GM18502 (cell line): ENCODE measurements around the gene FBXO27.
"Not testable (repeated sequence)": the region's sequence is repeated elsewhere in the genome, so short reads cannot be mapped to it uniquely, and the experiment has no call there.

Experiments
- ATAC-seq: cut with Tn5 transposase; IDR thresholded peaks from one replicate; pipeline ENCODE4 v1.9.1; 2021; ENCODE audit warnings: mild to moderate bottlenecking; ENCODE audit not compliant: unreplicated experiment, poor library complexity

The FBXO27 gene

DNA sequence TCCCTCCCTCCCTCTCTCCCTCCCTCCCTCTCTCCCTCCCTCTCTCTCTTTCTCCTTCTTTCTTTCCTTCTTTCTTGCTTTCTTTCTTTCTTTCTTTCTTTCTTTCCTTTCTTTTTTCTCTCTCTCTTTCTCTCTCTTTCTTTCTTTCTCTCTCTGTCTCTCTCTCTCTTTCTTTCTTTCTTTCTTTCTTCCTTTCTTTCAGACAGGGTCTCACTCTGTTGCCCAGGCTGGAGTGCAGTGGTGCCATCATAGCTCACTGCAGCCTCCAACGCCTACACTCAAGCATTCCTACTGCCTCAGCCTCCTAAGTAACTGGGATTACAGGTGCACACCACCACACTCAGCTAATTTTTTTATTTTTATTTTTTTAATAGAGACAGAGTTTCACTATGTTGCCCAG, 42.7 kb downstream of the FBXO27 start:
- ATAC-seq = not testable (repeated sequence)

DNA sequence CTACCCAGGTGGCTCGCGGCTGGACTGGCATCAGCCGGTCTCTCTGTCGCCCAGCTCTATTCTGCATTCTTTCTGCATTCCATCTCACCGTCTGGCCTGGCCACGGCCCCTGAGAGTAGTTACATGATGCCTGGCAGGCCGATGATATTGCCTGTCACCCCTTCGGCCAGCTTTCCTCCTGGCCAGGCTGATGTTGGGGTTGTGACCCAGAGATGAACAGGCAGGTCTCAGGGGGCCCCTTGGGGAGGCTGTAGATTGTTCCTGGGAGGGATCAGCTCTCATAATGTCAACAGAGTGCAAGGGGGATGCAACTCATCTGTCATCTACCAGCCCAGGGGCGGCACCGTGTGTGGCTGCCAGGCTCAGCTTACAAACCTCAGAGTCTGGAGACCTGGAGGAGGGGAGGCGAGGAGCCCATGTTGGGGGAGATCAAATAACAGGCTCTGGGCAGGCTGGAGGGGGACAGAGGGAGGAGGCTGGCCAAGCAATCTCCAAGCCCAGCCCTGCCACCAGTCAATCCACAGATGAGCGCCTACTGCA, 43.2 kb downstream of the FBXO27 start:
- no peak for ATAC-seq

DNA sequence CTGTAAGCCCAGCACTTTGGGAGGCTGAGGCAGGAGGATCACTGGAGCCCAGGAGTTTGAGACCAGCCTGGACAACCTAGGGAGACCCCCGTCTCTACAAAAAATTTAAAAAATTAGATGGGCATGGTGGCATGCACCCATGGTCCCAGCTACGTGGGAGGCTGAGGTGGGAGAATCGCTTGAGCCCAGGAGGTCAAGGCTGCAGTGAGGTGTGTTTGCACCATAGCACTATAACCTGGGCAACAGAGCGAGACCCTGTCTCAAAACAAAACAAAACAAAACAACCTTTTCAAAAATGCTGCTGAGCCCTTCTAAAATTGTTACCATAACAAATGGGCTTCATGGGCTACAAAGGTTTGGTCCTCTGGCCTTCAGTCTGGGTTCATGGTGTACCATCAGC, 43.7 kb downstream of the FBXO27 start:
- ATAC-seq = not testable (repeated sequence)

DNA sequence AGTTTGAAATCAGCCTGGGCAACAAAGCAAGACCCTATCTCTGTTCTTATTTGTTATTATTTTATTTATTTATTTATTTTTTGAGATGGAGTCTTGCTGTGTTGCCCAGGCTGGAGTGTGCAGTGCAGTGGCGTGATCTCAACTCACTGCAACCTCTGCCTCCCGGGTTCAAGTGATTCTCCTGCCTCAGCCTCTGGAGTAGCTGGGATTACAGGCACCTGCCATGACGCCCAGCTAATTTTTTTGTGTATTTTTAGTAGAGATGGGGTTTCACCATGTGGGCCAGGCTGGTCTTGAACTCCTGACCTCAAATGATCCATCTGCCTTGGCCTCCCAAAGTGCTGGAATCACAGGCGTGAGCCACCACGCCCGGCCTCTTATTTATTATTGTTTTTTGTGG, 44.6 kb downstream of the FBXO27 start:
- ATAC-seq = not testable (repeated sequence)

DNA sequence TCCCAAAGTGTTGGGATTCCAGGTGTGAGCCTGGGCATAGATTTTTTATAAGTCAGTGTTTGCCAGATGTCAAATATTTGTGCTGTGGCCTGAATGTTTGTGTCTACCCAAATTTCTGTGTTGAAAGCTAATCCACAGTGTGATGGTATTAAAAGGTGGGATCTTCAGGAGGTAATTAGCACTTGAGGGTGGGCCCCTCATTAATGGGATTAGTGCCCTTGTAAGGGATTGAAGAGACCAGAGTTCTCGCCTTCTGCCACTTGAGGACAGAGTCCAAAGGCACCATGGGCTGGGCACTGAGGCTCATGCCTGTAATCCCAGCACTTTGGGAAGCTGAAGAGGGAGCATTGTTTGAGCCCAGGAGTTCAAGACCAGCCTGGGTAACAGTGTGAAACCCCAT, 47.1 kb downstream of the FBXO27 start:
- no peak for ATAC-seq

DNA sequence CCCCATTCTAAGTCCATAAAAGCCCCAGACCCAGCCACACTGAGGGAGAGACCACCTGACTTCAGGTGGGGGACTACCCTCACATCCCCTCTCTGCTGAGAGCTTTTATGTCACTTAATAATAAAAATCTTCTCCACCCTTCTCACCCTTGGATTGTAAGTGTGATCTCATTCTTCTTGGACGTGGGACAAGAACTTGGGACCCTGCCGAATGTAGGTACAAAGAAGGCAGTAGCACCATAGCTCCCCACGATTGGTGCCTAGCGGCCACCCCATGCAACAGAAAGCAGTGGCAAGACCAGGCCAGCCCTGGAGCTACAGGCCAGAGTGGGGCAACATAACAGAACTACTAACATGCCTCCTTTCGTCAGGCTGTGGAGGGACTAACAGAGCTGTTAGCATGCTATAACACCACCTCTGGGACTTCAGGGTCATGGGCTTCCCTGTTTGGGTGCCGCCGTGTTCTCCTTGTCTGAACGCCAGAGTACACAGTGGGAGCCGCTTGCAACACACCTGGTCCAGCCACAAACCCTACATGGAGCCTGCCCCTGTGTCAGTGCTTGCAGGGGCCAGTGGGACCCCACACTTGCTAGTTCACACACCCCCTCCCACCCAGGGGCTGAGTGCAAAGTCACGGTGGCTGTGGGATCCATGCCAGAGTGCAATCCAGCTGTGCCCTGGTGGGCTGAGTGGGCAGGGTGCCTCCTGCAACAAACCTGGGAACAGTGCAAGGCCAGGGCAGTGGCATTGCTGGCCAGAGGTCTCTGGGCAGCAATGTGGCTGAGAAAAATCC, 51.6 kb downstream of the FBXO27 start:
- ATAC-seq = no peak

DNA sequence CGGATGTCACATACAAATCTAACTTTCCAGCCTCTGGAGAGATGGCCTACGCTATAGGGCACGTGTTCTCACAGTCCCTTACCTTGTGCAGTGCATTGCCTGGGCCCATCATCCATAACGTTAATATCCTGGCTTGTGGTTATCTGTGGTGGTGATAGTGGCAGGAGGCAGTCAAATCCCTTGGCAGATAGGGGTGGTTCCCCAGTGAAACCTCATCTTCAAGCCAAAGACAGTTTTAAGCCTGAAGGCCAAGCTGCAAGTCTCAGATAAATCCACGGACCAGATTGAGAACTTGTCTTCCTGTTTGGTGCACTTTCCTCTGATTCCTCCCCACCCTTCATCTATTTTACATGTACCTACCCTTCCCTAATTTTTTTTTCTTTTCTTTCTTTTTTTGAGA, 52.5 kb downstream of the FBXO27 start:
- ATAC-seq = no peak

DNA sequence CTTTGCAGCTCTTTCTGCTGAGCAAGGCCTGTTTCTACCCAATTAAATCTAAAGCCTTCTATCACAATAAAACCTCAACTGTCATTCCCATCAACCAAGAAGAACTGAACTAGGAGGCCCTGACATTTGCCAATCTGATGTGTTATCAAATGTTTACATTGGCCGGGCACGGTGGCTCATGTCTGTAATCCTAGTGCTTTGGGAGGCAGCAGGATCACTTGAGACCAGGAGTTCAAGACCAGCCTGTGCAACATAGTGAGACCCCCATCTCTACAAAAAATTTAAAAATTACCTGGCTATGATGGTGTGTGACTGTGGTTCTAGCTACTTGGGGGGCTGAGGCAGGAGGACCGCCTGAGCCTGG, 54.0 kb downstream of the FBXO27 start:
- no peak for ATAC-seq

DNA sequence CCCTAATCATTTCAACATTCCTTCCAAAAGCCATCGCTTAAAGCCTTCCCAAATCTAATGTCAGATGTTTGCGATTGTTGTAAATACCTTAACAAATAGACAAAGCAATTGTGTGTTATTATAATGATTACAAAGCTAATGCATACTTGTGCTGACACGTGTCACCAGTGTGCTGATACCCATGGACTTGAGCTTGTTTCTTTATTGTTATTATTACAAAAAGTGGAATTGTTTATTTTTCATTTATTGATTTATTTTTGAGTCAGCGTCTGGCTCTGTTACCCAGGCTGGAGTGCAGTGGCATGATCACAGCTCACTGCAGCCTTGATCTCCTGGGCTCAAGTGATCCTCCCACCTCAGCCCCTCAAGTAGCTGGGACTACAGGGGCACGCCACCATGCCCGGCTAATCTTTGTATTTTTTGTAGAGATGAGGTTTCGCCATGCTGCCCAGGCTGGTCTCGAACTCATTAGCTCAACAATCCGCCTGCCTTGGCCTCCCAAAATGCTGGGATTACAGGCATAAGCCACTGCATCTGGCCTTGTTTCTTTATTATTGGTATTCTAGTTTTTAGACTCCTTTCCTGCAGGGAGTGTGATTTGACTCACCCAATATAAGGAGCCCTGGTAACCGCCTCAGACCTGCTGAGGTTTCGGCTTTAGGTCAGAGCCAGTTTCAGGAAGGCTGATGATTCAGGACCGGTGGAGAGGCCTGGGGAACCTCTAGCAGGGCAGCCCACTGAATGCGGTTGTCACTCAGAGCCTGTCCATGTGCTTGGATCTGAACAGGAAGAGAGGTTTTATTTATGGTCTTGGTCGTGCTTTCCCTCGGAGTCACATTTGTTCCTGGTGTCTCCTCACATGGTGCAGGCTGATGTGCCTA, 54.7 kb downstream of the FBXO27 start:
- ATAC-seq = peak; percentile 83

DNA sequence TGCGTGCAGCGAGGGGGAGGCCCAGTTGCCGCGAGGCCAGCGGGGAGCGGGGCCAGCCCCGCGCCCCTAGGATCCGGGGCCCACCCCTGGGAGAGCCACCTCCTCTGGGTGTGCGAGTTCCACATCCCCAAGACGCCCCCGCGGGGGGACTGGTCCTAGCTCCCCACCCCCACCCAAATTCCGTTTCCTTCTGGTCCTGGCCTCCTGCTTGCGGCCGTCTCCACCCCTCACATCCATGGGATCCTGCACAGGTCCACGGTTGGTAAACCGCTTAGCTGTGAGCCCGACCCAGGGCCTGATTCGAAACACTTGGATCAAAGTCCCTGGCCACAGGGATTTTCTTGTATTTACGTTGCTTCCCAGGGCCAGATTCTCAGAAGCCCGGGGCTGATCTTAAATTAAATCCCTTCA, 56.5 kb downstream of the FBXO27 start:
- ATAC-seq = no peak

DNA sequence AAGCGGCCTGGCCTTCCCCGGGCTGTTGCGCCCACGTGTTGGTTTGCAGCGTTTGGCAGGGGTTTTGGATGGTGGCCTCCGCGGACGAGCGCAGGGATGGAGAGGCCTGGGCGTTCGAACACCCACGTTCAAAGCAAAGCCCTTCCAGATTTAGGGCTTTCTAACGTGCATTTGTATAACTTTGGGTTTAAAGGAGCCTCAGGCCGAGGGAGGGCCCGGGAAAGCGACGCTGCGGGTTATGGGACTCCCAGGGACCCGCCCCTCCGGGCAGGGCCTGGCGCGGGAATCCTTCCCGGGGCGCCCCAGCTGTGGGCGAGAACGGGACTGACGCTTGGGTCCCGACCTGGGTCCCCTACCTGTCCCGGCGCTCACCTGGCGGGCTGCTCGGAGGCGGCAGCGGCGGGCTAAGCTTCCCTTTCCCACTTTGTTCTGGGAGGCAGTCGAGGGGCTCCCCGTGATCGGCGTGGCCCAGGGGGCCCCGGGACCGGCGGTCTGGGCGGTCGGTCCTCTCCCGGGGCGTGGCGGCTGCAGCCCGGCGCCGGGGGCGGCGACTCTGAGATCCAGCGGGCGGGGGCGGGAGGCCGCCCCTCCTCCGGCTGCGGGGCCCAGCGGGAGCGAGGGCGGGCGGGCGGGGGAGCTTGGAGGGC, 57.0 kb downstream of the FBXO27 start, which contains the start of gene FBXO17:
TSS of gene FBXO17 (minus strand) at position 529 of the 647 bp plus-strand sequence. CDS start 25,423 bp downstream, outside the sequence.
- ATAC-seq = no peak

DNA sequence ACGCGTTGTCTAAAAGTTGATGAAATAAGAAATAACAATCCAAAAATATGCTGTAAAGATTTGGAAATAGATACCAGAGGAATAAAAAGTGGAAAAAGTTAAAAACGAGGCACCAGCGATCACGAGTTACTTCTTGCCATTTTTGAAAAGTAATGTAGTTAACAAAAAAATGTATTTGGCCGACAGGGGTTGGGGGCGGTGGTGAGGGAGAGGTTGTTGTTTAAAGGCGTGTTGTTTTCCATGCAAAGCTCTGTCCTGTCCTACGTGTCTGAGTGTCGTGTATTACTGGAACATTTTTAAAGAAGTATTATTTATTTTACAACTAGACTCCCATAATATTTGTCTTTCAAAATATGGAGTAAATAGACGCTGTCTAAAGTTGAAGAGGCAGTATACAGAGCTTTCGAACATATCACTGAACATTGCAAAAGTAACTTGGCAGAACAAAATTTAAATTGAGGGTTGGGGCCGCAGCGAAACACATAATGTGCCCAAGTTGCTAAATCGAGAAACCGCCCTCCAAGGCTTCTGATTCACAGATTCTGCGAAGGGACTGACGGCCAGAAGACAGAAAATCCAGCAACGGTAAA, 57.6 kb downstream of the FBXO27 start:
- no peak for ATAC-seq
